GM20000 (cell line): ENCODE measurements around the gene DFFA.
A peak's percentile ranks its signal among the peaks of the same experiment; 100 is the strongest.

Experiments
- DNase-seq: peaks from one replicate; pipeline ENCODE4 v3.0.0; 2012; ENCODE audit warnings: low spot score
- CTCF ChIP-seq: IDR thresholded peaks from 2 replicates; pipeline ENCODE4 v1.5.1; 2012; ENCODE audit warnings: mild to moderate bottlenecking, control low read depth; ENCODE audit errors: extremely low read depth, missing control alignments

DFFA gene

GRCh38 chr1:10497109-10497508 is 24.8 kb upstream of the DFFA start:
- no peak for TF ChIP-seq CTCF
- DNase-seq: no peak

- TF ChIP-seq CTCF: no peak
- no peak for DNase-seq
Observed at GRCh38 chr1:10495952-10496351, 23.6 kb upstream of the DFFA start.

GRCh38 chr1:10495475-10495817 is 23.1 kb upstream of the DFFA start:
- no peak for DNase-seq
- no peak for TF ChIP-seq CTCF

GRCh38 chr1:10494754-10495474 is 22.6 kb upstream of the DFFA start:
- peak; percentile 94 for TF ChIP-seq CTCF
- DNase-seq: peak; percentile 78

- TF ChIP-seq CTCF: no peak
- DNase-seq: no peak
Observed at GRCh38 chr1:10494418-10494753, 22.1 kb upstream of the DFFA start.

GRCh38 chr1:10490286-10490970 is 18.1 kb upstream of the DFFA start:
- no peak for DNase-seq
- no peak for TF ChIP-seq CTCF

GRCh38 chr1:10489291-10490055 is 17.1 kb upstream of the DFFA start:
- no peak for DNase-seq
- TF ChIP-seq CTCF: no peak
